ENCODE data around the gene TRMT10C.

Gene TRMT10C

GRCh38 chr3:101518421-101518871 lies 43.2 kb upstream of the TRMT10C start:
- TF ChIP-seq FOXP2 (optimal IDR thresholded peaks at IDR 0.05; ENCODE audit: borderline replicate concordance, extremely low read depth, extremely low read length, insufficient read depth): no peak
- TF ChIP-seq POLR2AphosphoS5 (IDR thresholded peaks at IDR 0.05; ENCODE audit: low read depth, low read length): no peak
- no peak for TF ChIP-seq REST (IDR thresholded peaks at IDR 0.05; ENCODE audit: insufficient read depth in 1 of 2, low read depth in 2 of 2, low read length in 2 of 2)
- TF ChIP-seq TAF1 (IDR thresholded peaks at IDR 0.05; ENCODE audit: borderline replicate concordance, insufficient read depth, low read length): no peak
- no peak for TF ChIP-seq SIN3A (IDR thresholded peaks at IDR 0.05; ENCODE audit: borderline replicate concordance, insufficient read depth, low read length)

- no peak for TF ChIP-seq SIN3A (IDR thresholded peaks at IDR 0.05; ENCODE audit: borderline replicate concordance, insufficient read depth, low read length)
- no peak for TF ChIP-seq FOXP2 (optimal IDR thresholded peaks at IDR 0.05; ENCODE audit: borderline replicate concordance, extremely low read depth, extremely low read length, insufficient read depth)
- TF ChIP-seq POLR2AphosphoS5 (IDR thresholded peaks at IDR 0.05; ENCODE audit: low read depth, low read length): no peak
- no peak for TF ChIP-seq REST (IDR thresholded peaks at IDR 0.05; ENCODE audit: insufficient read depth in 1 of 2, low read depth in 2 of 2, low read length in 2 of 2)
- no peak for TF ChIP-seq TAF1 (IDR thresholded peaks at IDR 0.05; ENCODE audit: borderline replicate concordance, insufficient read depth, low read length)
These were observed 41.8 kb upstream of the TRMT10C start for GRCh38 chr3:101519685-101520365.

DNA sequence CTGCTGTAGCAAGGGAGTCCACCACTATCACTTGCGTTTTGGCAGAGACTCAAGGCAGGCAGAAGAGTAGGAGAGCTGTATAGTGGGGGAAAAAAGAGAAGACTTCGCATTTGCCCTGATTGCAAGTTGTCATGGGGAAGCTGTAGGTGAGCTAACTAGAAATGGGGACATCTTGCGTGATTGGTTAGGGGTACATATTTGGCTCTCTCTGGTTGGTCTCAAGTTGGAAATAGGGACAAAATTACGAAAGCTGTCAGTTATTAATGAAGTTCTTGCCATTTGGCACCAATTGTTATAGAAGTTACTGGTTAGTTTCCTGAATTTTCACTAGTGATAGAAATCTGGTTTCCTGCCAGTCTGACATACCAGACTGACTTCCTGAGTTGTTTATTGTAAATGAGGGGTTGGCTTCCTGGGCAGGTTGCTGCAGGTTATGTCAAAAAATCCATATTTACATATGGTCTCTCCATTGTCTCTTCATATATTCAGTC lies 40.4 kb upstream of the TRMT10C start:
- TF ChIP-seq POLR2AphosphoS5 (IDR thresholded peaks at IDR 0.05; ENCODE audit: low read depth, low read length) (no peak), SIN3A (IDR thresholded peaks at IDR 0.05; ENCODE audit: borderline replicate concordance, insufficient read depth, low read length) (no peak), REST (IDR thresholded peaks at IDR 0.05; ENCODE audit: insufficient read depth in 1 of 2, low read depth in 2 of 2, low read length in 2 of 2) (no peak), TAF1 (IDR thresholded peaks at IDR 0.05; ENCODE audit: borderline replicate concordance, insufficient read depth, low read length) (no peak), FOXP2 (optimal IDR thresholded peaks at IDR 0.05; ENCODE audit: borderline replicate concordance, extremely low read depth, extremely low read length, insufficient read depth) (no peak)

- TF ChIP-seq POLR2AphosphoS5 (IDR thresholded peaks at IDR 0.05; ENCODE audit: low read depth, low read length): no peak
- TF ChIP-seq REST (IDR thresholded peaks at IDR 0.05; ENCODE audit: insufficient read depth in 1 of 2, low read depth in 2 of 2, low read length in 2 of 2): no peak
- no peak for TF ChIP-seq SIN3A (IDR thresholded peaks at IDR 0.05; ENCODE audit: borderline replicate concordance, insufficient read depth, low read length)
- TF ChIP-seq TAF1 (IDR thresholded peaks at IDR 0.05; ENCODE audit: borderline replicate concordance, insufficient read depth, low read length): no peak
- no peak for TF ChIP-seq FOXP2 (optimal IDR thresholded peaks at IDR 0.05; ENCODE audit: borderline replicate concordance, extremely low read depth, extremely low read length, insufficient read depth)
These were observed 34.2 kb upstream of the TRMT10C start for GRCh38 chr3:101527441-101527840.

Data from PFSK-1 (cell line).